ENCODE data around the gene SAMSN1.

The SAMSN1 gene

GRCh38 chr21:14483296-14483695 is 62.8 kb downstream of the SAMSN1 start:
- no peaks in the 10 kb centered on the region for H3K27me3 ChIP-seq (ENCODE audit: control insufficient read depth, insufficient read depth, low read length)
- no peaks in the 10 kb centered on the region for H3K9me3 ChIP-seq (ENCODE audit: control insufficient read depth, insufficient read depth, low read depth, low read length)
- H3K36me3 ChIP-seq (ENCODE audit: control insufficient read depth, insufficient read depth, low read length), result no peaks in the 10 kb centered on the region
- H3K4me1 ChIP-seq (ENCODE audit: control insufficient read depth, insufficient read depth, low read length), result no peaks in the 10 kb centered on the region
- H3K27ac ChIP-seq (ENCODE audit: low read depth, low read length), result no peak overlapping the region
- H3K9ac ChIP-seq (ENCODE audit: low read length), result no peak overlapping the region
- no peak overlapping the region for H3K4me3 ChIP-seq (ENCODE audit: low read depth, low read length)

- H3K9ac ChIP-seq (ENCODE audit: low read length), result no peak overlapping the region
- H3K27ac ChIP-seq (ENCODE audit: low read depth, low read length), result no peak overlapping the region
- no peaks in the 10 kb centered on the region for H3K4me1 ChIP-seq (ENCODE audit: control insufficient read depth, insufficient read depth, low read length)
- no peaks in the 10 kb centered on the region for H3K9me3 ChIP-seq (ENCODE audit: control insufficient read depth, insufficient read depth, low read depth, low read length)
- H3K36me3 ChIP-seq (ENCODE audit: control insufficient read depth, insufficient read depth, low read length), result no peaks in the 10 kb centered on the region
- H3K27me3 ChIP-seq (ENCODE audit: control insufficient read depth, insufficient read depth, low read length), result no peaks in the 10 kb centered on the region
- no peak overlapping the region for H3K4me3 ChIP-seq (ENCODE audit: low read depth, low read length)
These were observed 64.0 kb downstream of the SAMSN1 start for GRCh38 chr21:14482165-14482564.

- Histone ChIP-seq H3K27ac (ENCODE audit: low read depth, low read length) (no peak overlapping the region), H3K27me3 (ENCODE audit: control insufficient read depth, insufficient read depth, low read length) (no peaks in the 10 kb centered on the region), H3K9ac (ENCODE audit: low read length) (no peak overlapping the region)
These were observed 65.6 kb downstream of the SAMSN1 start for GRCh38 chr21:14480411-14481031.

GRCh38 chr21:14479241-14479786 is 66.8 kb downstream of the SAMSN1 start:
- H3K27ac ChIP-seq (ENCODE audit: low read depth, low read length), result no peak overlapping the region
- H3K27me3 ChIP-seq (ENCODE audit: control insufficient read depth, insufficient read depth, low read length), result no peaks in the 10 kb centered on the region
- H3K4me1 ChIP-seq (ENCODE audit: control insufficient read depth, insufficient read depth, low read length), result no peaks in the 10 kb centered on the region
- H3K9ac ChIP-seq (ENCODE audit: low read length), result no peak overlapping the region
- H3K36me3 ChIP-seq (ENCODE audit: control insufficient read depth, insufficient read depth, low read length), result no peaks in the 10 kb centered on the region
- H3K9me3 ChIP-seq (ENCODE audit: control insufficient read depth, insufficient read depth, low read depth, low read length), result no peaks in the 10 kb centered on the region
- no peak overlapping the region for H3K4me3 ChIP-seq (ENCODE audit: low read depth, low read length)

More at GRCh38 chr21:14480411-14481031, 65.6 kb downstream of the SAMSN1 start:
- H3K4me1 ChIP-seq (ENCODE audit: control insufficient read depth, insufficient read depth, low read length), result no peaks in the 10 kb centered on the region
- H3K4me3 ChIP-seq (ENCODE audit: low read depth, low read length), result no peak overlapping the region
- no peaks in the 10 kb centered on the region for H3K9me3 ChIP-seq (ENCODE audit: control insufficient read depth, insufficient read depth, low read depth, low read length)
- no peaks in the 10 kb centered on the region for H3K36me3 ChIP-seq (ENCODE audit: control insufficient read depth, insufficient read depth, low read length)

GRCh38 chr21:14477841-14478240 is 68.3 kb downstream of the SAMSN1 start:
- Histone ChIP-seq H3K9me3 (ENCODE audit: control insufficient read depth, insufficient read depth, low read depth, low read length) (no peaks in the 10 kb centered on the region), H3K36me3 (ENCODE audit: control insufficient read depth, insufficient read depth, low read length) (no peaks in the 10 kb centered on the region), H3K27ac (ENCODE audit: low read depth, low read length) (no peak overlapping the region), H3K4me1 (ENCODE audit: control insufficient read depth, insufficient read depth, low read length) (no peaks in the 10 kb centered on the region), H3K4me3 (ENCODE audit: low read depth, low read length) (no peak overlapping the region), H3K27me3 (ENCODE audit: control insufficient read depth, insufficient read depth, low read length) (no peaks in the 10 kb centered on the region), H3K9ac (ENCODE audit: low read length) (no peak overlapping the region)

GRCh38 chr21:14477133-14477532 is 69.0 kb downstream of the SAMSN1 start:
- Histone ChIP-seq H3K9ac (ENCODE audit: low read length) (no peak overlapping the region), H3K4me1 (ENCODE audit: control insufficient read depth, insufficient read depth, low read length) (no peaks in the 10 kb centered on the region), H3K27me3 (ENCODE audit: control insufficient read depth, insufficient read depth, low read length) (no peaks in the 10 kb centered on the region), H3K4me3 (ENCODE audit: low read depth, low read length) (no peak overlapping the region), H3K9me3 (ENCODE audit: control insufficient read depth, insufficient read depth, low read depth, low read length) (no peaks in the 10 kb centered on the region), H3K36me3 (ENCODE audit: control insufficient read depth, insufficient read depth, low read length) (no peaks in the 10 kb centered on the region), H3K27ac (ENCODE audit: low read depth, low read length) (no peak overlapping the region)

- Histone ChIP-seq H3K27ac (ENCODE audit: low read depth, low read length) (no peak overlapping the region), H3K36me3 (ENCODE audit: control insufficient read depth, insufficient read depth, low read length) (no peaks in the 10 kb centered on the region), H3K9me3 (ENCODE audit: control insufficient read depth, insufficient read depth, low read depth, low read length) (no peaks in the 10 kb centered on the region), H3K4me1 (ENCODE audit: control insufficient read depth, insufficient read depth, low read length) (no peaks in the 10 kb centered on the region), H3K9ac (ENCODE audit: low read length) (no peak overlapping the region), H3K27me3 (ENCODE audit: control insufficient read depth, insufficient read depth, low read length) (no peaks in the 10 kb centered on the region), H3K4me3 (ENCODE audit: low read depth, low read length) (no peak overlapping the region)
These were observed 71.1 kb downstream of the SAMSN1 start for GRCh38 chr21:14474995-14475394.

GRCh38 chr21:14469641-14470040 is 76.5 kb downstream of the SAMSN1 start:
- no peak overlapping the region for H3K4me3 ChIP-seq (ENCODE audit: low read depth, low read length)
- H3K9ac ChIP-seq (ENCODE audit: low read length), result no peak overlapping the region
- H3K27ac ChIP-seq (ENCODE audit: low read depth, low read length), result no peak overlapping the region
- H3K27me3 ChIP-seq (ENCODE audit: control insufficient read depth, insufficient read depth, low read length), result no peaks in the 10 kb centered on the region
- H3K36me3 ChIP-seq (ENCODE audit: control insufficient read depth, insufficient read depth, low read length), result no peaks in the 10 kb centered on the region
- no peaks in the 10 kb centered on the region for H3K9me3 ChIP-seq (ENCODE audit: control insufficient read depth, insufficient read depth, low read depth, low read length)
- no peaks in the 10 kb centered on the region for H3K4me1 ChIP-seq (ENCODE audit: control insufficient read depth, insufficient read depth, low read length)

- H3K36me3 ChIP-seq (ENCODE audit: control insufficient read depth, insufficient read depth, low read length), result no peaks in the 10 kb centered on the region
- no peaks in the 10 kb centered on the region for H3K27me3 ChIP-seq (ENCODE audit: control insufficient read depth, insufficient read depth, low read length)
- no peak overlapping the region for H3K27ac ChIP-seq (ENCODE audit: low read depth, low read length)
These were observed 79.4 kb downstream of the SAMSN1 start for GRCh38 chr21:14466715-14467114.

GRCh38 chr21:14457762-14458161 is 88.4 kb downstream of the SAMSN1 start:
- H3K4me1 ChIP-seq (ENCODE audit: control insufficient read depth, insufficient read depth, low read length), result peaks cover 11% of the 10 kb centered on the region; the same call in 1 of the 2 replicates
- H3K4me3 ChIP-seq (ENCODE audit: low read depth, low read length), result no peak overlapping the region
- no peaks in the 10 kb centered on the region for H3K27me3 ChIP-seq (ENCODE audit: control insufficient read depth, insufficient read depth, low read length)
- no peak overlapping the region for H3K27ac ChIP-seq (ENCODE audit: low read depth, low read length)
- no peak overlapping the region for H3K9ac ChIP-seq (ENCODE audit: low read length)
- no peaks in the 10 kb centered on the region for H3K9me3 ChIP-seq (ENCODE audit: control insufficient read depth, insufficient read depth, low read depth, low read length)
- H3K36me3 ChIP-seq (ENCODE audit: control insufficient read depth, insufficient read depth, low read length), result no peaks in the 10 kb centered on the region

More at GRCh38 chr21:14466715-14467114, 79.4 kb downstream of the SAMSN1 start:
- Histone ChIP-seq H3K9ac (ENCODE audit: low read length) (no peak overlapping the region), H3K4me1 (ENCODE audit: control insufficient read depth, insufficient read depth, low read length) (no peaks in the 10 kb centered on the region), H3K4me3 (ENCODE audit: low read depth, low read length) (no peak overlapping the region), H3K9me3 (ENCODE audit: control insufficient read depth, insufficient read depth, low read depth, low read length) (no peaks in the 10 kb centered on the region)

- Histone ChIP-seq H3K9me3 (ENCODE audit: control insufficient read depth, insufficient read depth, low read depth, low read length) (no peaks in the 10 kb centered on the region), H3K9ac (ENCODE audit: low read length) (no peak overlapping the region), H3K27ac (ENCODE audit: low read depth, low read length) (no peak overlapping the region), H3K27me3 (ENCODE audit: control insufficient read depth, insufficient read depth, low read length) (no peaks in the 10 kb centered on the region), H3K4me1 (ENCODE audit: control insufficient read depth, insufficient read depth, low read length) (peaks cover 11% of the 10 kb centered on the region; the same call in 1 of the 2 replicates), H3K4me3 (ENCODE audit: low read depth, low read length) (no peak overlapping the region), H3K36me3 (ENCODE audit: control insufficient read depth, insufficient read depth, low read length) (no peaks in the 10 kb centered on the region)
These were observed 89.2 kb downstream of the SAMSN1 start for GRCh38 chr21:14456911-14457310.

Measured in HUES6 (cell line).